GM23248 (cell line): ENCODE measurements around the gene ZBTB16. TPM values are rescaled to one million over a fixed set of nuclear protein-coding genes. Genes with fewer than 3 reads are reported as not detected.

Experiments
- DNase-seq: peaks from one replicate; pipeline ENCODE4 v3.0.0-alpha.2; 2015
- H2AFZ ChIP-seq: fragments of 200-600 bp; sonication (generic); 2 replicates; pipeline ENCODE4 v1.6.1; 2016; ENCODE audit warnings: antibody characterized with exemption
- H3F3A ChIP-seq: fragments of 200-600 bp; sonication (generic); 2 replicates; pipeline ENCODE4 v1.6.1; 2016; ENCODE audit warnings: mild to moderate bottlenecking, antibody characterized with exemption, mixed run types; ENCODE audit not compliant: insufficient read depth
- H3K27ac ChIP-seq: fragments of 200-600 bp; sonication (generic); 2 replicates; pipeline ENCODE4 v1.5.1; 2016; ENCODE audit warnings: mild to moderate bottlenecking
- H3K27me3 ChIP-seq: fragments of 200-600 bp; sonication (generic); replicated peaks from 2 replicates; pipeline ENCODE4 v1.6.1; 2016; ENCODE audit warnings: mild to moderate bottlenecking; ENCODE audit not compliant: insufficient read depth
- H3K36me3 ChIP-seq: fragments of 200-600 bp; sonication (generic); 2 replicates; pipeline ENCODE4 v1.6.1; 2016; ENCODE audit warnings: low read depth, mild to moderate bottlenecking
- H3K4me1 ChIP-seq: fragments of 200-600 bp; sonication (generic); 2 replicates; pipeline ENCODE4 v1.6.1; 2016; ENCODE audit warnings: mild to moderate bottlenecking; ENCODE audit not compliant: insufficient read depth
- H3K4me2 ChIP-seq: fragments of 200-600 bp; sonication (generic); one replicate; pipeline ENCODE4 v1.6.1; 2016; ENCODE audit warnings: mild to moderate bottlenecking; ENCODE audit not compliant: unreplicated experiment
- H3K4me3 ChIP-seq: fragments of 200-600 bp; sonication (generic); 2 replicates; pipeline ENCODE4 v1.5.1; 2016; ENCODE audit warnings: mild to moderate bottlenecking
- H3K79me2 ChIP-seq: fragments of 200-600 bp; sonication (generic); 2 replicates; pipeline ENCODE4 v1.6.1; 2016; ENCODE audit warnings: mild to moderate bottlenecking; ENCODE audit not compliant: insufficient read depth
- H3K9ac ChIP-seq: fragments of 200-600 bp; sonication (generic); 2 replicates; pipeline ENCODE4 v1.6.1; 2016; ENCODE audit warnings: mild to moderate bottlenecking
- H3K9me2 ChIP-seq: fragments of 200-600 bp; sonication (generic); 2 replicates; pipeline ENCODE4 v1.6.1; 2016; ENCODE audit warnings: mixed run types, mild to moderate bottlenecking, moderate library complexity; ENCODE audit not compliant: insufficient read depth
- H3K9me3 ChIP-seq: fragments of 200-600 bp; sonication (generic); one replicate; pipeline ENCODE4 v1.6.1; 2017; ENCODE audit warnings: low read depth
- H4K20me1 ChIP-seq: fragments of 200-600 bp; sonication (generic); 2 replicates; pipeline ENCODE4 v1.6.0; 2016; ENCODE audit not compliant: insufficient read depth
- EZH2 ChIP-seq: fragments of 200-600 bp; sonication (generic); IDR thresholded peaks from 2 replicates; pipeline ENCODE4 v1.6.1; 2018; ENCODE audit warnings: antibody characterized with exemption, mild to moderate bottlenecking; ENCODE audit not compliant: insufficient read depth, poor library complexity, severe bottlenecking
- EZH2phosphoT487 ChIP-seq: fragments of 200-600 bp; sonication (generic); IDR thresholded peaks from 2 replicates; pipeline ENCODE4 v1.6.1; 2018; ENCODE audit warnings: antibody characterized with exemption, moderate library complexity, mild to moderate bottlenecking, low read depth; ENCODE audit not compliant: insufficient read depth
- WGBS, 2 experiments: methylation state at CpG; one replicate each; pipeline ENCODE4 v1.1.6; 2015 to 2017; ENCODE audit warnings: low lambda C conversion rate in 2 of 2, low coverage in 1 of 2; ENCODE audit errors: missing lambda C conversion rate in 2 of 2; 5-methylcytosine and 5-hydroxymethylcytosine counted together
- in situ Hi-C: fragments of 300-500 bp; cut with MboI; formaldehyde crosslinking; loops from 2 replicates; pipeline ENCODE4 v1.15.0; 2020
- polyA plus RNA-seq: library from polyadenylated mRNA; unstranded; fragments of >200 nt; fragmentation: Nextera tagmentation; extraction: Ambion mirVana; gene quantifications from 2 replicates; pipeline ENCODE4 v1.2.1, GENCODE V29; 2016
- total RNA-seq: library from RNA; depleted of rRNA; stranded (reverse); fragments of >200 nt; shearing (Covaris generic); gene quantifications from 2 replicates; pipeline ENCODE4 v1.2.3, GENCODE V29; 2014

Gene ZBTB16
- total and polyA plus RNA-seq, 2 experiments from 2014 or later: not detected

GRCh38 chr11:114031967-114032320, 27.6 kb upstream of the ZBTB16 start:
- H3K9me3 ChIP-seq: no peaks in the 10 kb centered on the region
- H3K9me2 ChIP-seq: no peaks in the 10 kb centered on the region
- no peaks in the 10 kb centered on the region for H3K4me1 ChIP-seq
- peaks cover 4% of the 10 kb centered on the region; the same call in 1 of the 2 replicates for H3F3A ChIP-seq
- H3K4me3 ChIP-seq: no peak overlapping the region
- TF ChIP-seq EZH2phosphoT487 (no peak), EZH2 (no peak)
- no peak for DNase-seq
- H3K9ac ChIP-seq: no peak overlapping the region
- no peak overlapping the region for H3K4me2 ChIP-seq
- H2AFZ ChIP-seq: no peak overlapping the region
- peaks cover 64% of the 10 kb centered on the region for H3K27me3 ChIP-seq
- no peaks in the 10 kb centered on the region for H3K79me2 ChIP-seq
- in situ Hi-C loops: no loop called here
- no peaks in the 10 kb centered on the region for H4K20me1 ChIP-seq
- 38 to 41% methylated on average over 5 of the region's 5 CpGs for WGBS, 2 experiments
- no peak overlapping the region for H3K27ac ChIP-seq
- no peaks in the 10 kb centered on the region for H3K36me3 ChIP-seq

GRCh38 chr11:114033066-114033465, 26.4 kb upstream of the ZBTB16 start:
- no peaks in the 10 kb centered on the region for H3K36me3 ChIP-seq
- H3K79me2 ChIP-seq: no peaks in the 10 kb centered on the region
- H3K4me2 ChIP-seq: no peak overlapping the region
- WGBS, 2 experiments: 79 to 91% methylated on average over 5 of the region's 5 CpGs
- H3K9ac ChIP-seq: no peak overlapping the region
- H3K27ac ChIP-seq: no peak overlapping the region
- H3K4me1 ChIP-seq: no peaks in the 10 kb centered on the region
- no peak for DNase-seq
- H3K4me3 ChIP-seq: no peak overlapping the region
- H3F3A ChIP-seq: peaks cover 5% of the 10 kb centered on the region; the same call in 1 of the 2 replicates
- no peaks in the 10 kb centered on the region for H3K9me2 ChIP-seq
- no peak for TF ChIP-seq EZH2
- TF ChIP-seq EZH2phosphoT487: no peak
- in situ Hi-C loops: no loop called here
- H3K9me3 ChIP-seq: no peaks in the 10 kb centered on the region
- H3K27me3 ChIP-seq: peaks cover 53% of the 10 kb centered on the region
- H4K20me1 ChIP-seq: no peaks in the 10 kb centered on the region
- no peak overlapping the region for H2AFZ ChIP-seq

- 41 to 42% methylated on average over 2 of the region's 2 CpGs for whole genome bisulfite sequencing, 2 experiments
- Histone ChIP-seq H3K9me2 (no peaks in the 10 kb centered on the region), H3K4me3 (no peak overlapping the region), H2AFZ (no peak overlapping the region), H3K4me1 (no peaks in the 10 kb centered on the region), H3K27ac (no peak overlapping the region), H3K4me2 (no peak overlapping the region), H3F3A (peaks cover 5% of the 10 kb centered on the region; the same call in 1 of the 2 replicates), H3K9me3 (no peaks in the 10 kb centered on the region), H4K20me1 (no peaks in the 10 kb centered on the region), H3K27me3 (peaks cover 48% of the 10 kb centered on the region), H3K36me3 (no peaks in the 10 kb centered on the region), H3K79me2 (no peaks in the 10 kb centered on the region), H3K9ac (no peak overlapping the region)
- DNase-seq: no peak
- in situ Hi-C loops: no loop called here
- TF ChIP-seq EZH2phosphoT487 (no peak), EZH2 (no peak)
Measured at GRCh38 chr11:114033572-114033971, 25.9 kb upstream of the ZBTB16 start.

- WGBS, 2 experiments: 74 to 76% methylated on average over 11 of the region's 11 CpGs
- no peaks in the 10 kb centered on the region for H3K9me2 ChIP-seq
- H3K4me1 ChIP-seq: no peaks in the 10 kb centered on the region
- no peak overlapping the region for H3K9ac ChIP-seq
- DNase-seq: no peak
- H3K9me3 ChIP-seq: no peaks in the 10 kb centered on the region
- TF ChIP-seq EZH2phosphoT487 (no peak), EZH2 (no peak)
- in situ Hi-C loops: no loop called here
- no peaks in the 10 kb centered on the region for H3K36me3 ChIP-seq
- H4K20me1 ChIP-seq: no peaks in the 10 kb centered on the region
- H2AFZ ChIP-seq: no peak overlapping the region
- H3K79me2 ChIP-seq: no peaks in the 10 kb centered on the region
- no peak overlapping the region for H3K27ac ChIP-seq
- H3F3A ChIP-seq: peaks cover 5% of the 10 kb centered on the region; the same call in 1 of the 2 replicates
- H3K27me3 ChIP-seq: peaks cover 35% of the 10 kb centered on the region
- H3K4me2 ChIP-seq: no peak overlapping the region
- H3K4me3 ChIP-seq: no peak overlapping the region
Measured at GRCh38 chr11:114034956-114035355, 24.6 kb upstream of the ZBTB16 start.
